K562 (cell line): ENCODE measurements around the gene TRIM34. TPM values are rescaled to one million over a fixed set of nuclear protein-coding genes. Genes with fewer than 3 reads are reported as not detected.

ENCODE experiments used
- ARID2 ChIP-seq: fragments of 450-650 bp; IDR thresholded peaks from 2 replicates; pipeline ENCODE4 v1.6.1; 2017; ENCODE audit warnings: antibody characterized with exemption, mild to moderate bottlenecking
- BRCA1 ChIP-seq, 2 experiments: fragments of 450-650 bp in 1 of 2; sonication (generic) in 1 of 2; formaldehyde crosslinking in 1 of 2; IDR thresholded peaks; 2 replicates each; pipeline versions ENCODE4 v1.5.0 to v1.6.1; 2017 to 2020; ENCODE audit warnings: mild to moderate bottlenecking in 1 of 2, missing genetic modification reagents in 1 of 2
- CEBPG ChIP-seq, 3 experiments: fragments of 200-800 bp in 1 of 3; sonication (Bioruptor generic) in 1 of 3; sonication (generic) in 1 of 3; formaldehyde crosslinking in 1 of 3; IDR thresholded peaks in 2 of 3; conservative IDR thresholded peaks in 1 of 3; 2 replicates each; pipeline versions ENCODE4 v1.6.1 to v1.8.0; 2016 to 2022; ENCODE audit warnings: missing compliant biosample characterization in 2 of 3, missing genetic modification characterization in 2 of 3, mild to moderate bottlenecking in 1 of 3, missing genetic modification reagents in 1 of 3
- CHD1 ChIP-seq: fragments of 200-600 bp; sonication (generic); IDR thresholded peaks from one replicate; pipeline ENCODE4 v1.6.1; 2012; ENCODE audit warnings: mild to moderate bottlenecking, moderate library complexity, low read length, inconsistent platforms
- COPS2 ChIP-seq: fragments of 450-650 bp; conservative IDR thresholded peaks from 2 replicates; pipeline ENCODE4 v1.6.1; 2016; ENCODE audit warnings: mild to moderate bottlenecking, moderate library complexity
- EHMT2 ChIP-seq: fragments of 450-650 bp; IDR thresholded peaks from 2 replicates; pipeline ENCODE4 v1.6.1; 2018; ENCODE audit warnings: antibody characterized with exemption
- ELF2 ChIP-seq: fragments of 250-450 bp; sonication (Bioruptor Pico); IDR thresholded peaks from 2 replicates; pipeline ENCODE4 v1.5.0; 2021; ENCODE audit warnings: mild to moderate bottlenecking
- EP400 ChIP-seq: fragments of 450-650 bp; IDR thresholded peaks from 2 replicates; pipeline ENCODE4 v1.6.1; 2017; ENCODE audit warnings: antibody characterized with exemption, mild to moderate bottlenecking, moderate library complexity
- ETV6 ChIP-seq, 3 experiments: fragments of 150-350 bp in 1 of 3; sonication (generic) in 1 of 3; formaldehyde crosslinking in 1 of 3; IDR thresholded peaks; 2 replicates each; pipeline versions ENCODE4 v1.6.1 to v1.8.0; 2014 to 2022; ENCODE audit warnings: borderline replicate concordance in 2 of 3, low read depth in 2 of 3, antibody characterized with exemption in 1 of 3, low read length in 1 of 3, mild to moderate bottlenecking in 1 of 3, missing genetic modification reagents in 1 of 3
- FOXA1 ChIP-seq: fragments of 450-650 bp; IDR thresholded peaks from 2 replicates; pipeline ENCODE4 v1.6.1; 2016; ENCODE audit warnings: mild to moderate bottlenecking, borderline replicate concordance
- GABPA ChIP-seq: fragments of 200-800 bp; sonication (Bioruptor generic); conservative IDR thresholded peaks from 2 replicates; pipeline ENCODE4 v1.6.1; 2016; ENCODE audit warnings: low read depth, missing genetic modification characterization, missing compliant biosample characterization
- HNRNPK ChIP-seq: fragments of 200-400 bp; formaldehyde crosslinking; IDR thresholded peaks from one replicate; pipeline ENCODE4 v1.6.1; 2018; ENCODE audit warnings: mild to moderate bottlenecking, low read depth, low read length; ENCODE audit not compliant: poor library complexity, severe bottlenecking
- KAT7 ChIP-seq: sonication (generic); formaldehyde crosslinking; IDR thresholded peaks from 2 replicates; pipeline ENCODE4 v1.8.0; 2022; ENCODE audit warnings: missing genetic modification reagents, mild to moderate bottlenecking, borderline replicate concordance
- KAT8 ChIP-seq: fragments of 450-650 bp; IDR thresholded peaks from 2 replicates; pipeline ENCODE4 v1.6.1; 2016; ENCODE audit warnings: low read depth, mild to moderate bottlenecking
- MXI1 ChIP-seq: IDR thresholded peaks from 2 replicates; pipeline ENCODE4 v1.6.1; 2011; ENCODE audit warnings: low read depth, mild to moderate bottlenecking, improper control_type of control experiment, low read length
- NR3C1 ChIP-seq: sonication (generic); formaldehyde crosslinking; IDR thresholded peaks from 2 replicates; pipeline ENCODE4 v1.8.1; 2022; ENCODE audit warnings: missing genetic modification reagents
- PCBP2 ChIP-seq: fragments of 200-400 bp; formaldehyde crosslinking; IDR thresholded peaks from 2 replicates; pipeline ENCODE4 v1.6.1; 2018; ENCODE audit warnings: low read length, low read depth, mild to moderate bottlenecking, moderate library complexity; ENCODE audit not compliant: poor library complexity, severe bottlenecking
- PHF20 ChIP-seq: fragments of 450-650 bp; IDR thresholded peaks from 2 replicates; pipeline ENCODE4 v1.6.1; 2018; ENCODE audit not compliant: partially characterized antibody
- RBM22 ChIP-seq: fragments of 200-400 bp; formaldehyde crosslinking; IDR thresholded peaks from 2 replicates; pipeline ENCODE4 v1.6.1; 2018; ENCODE audit warnings: low read length, low read depth; ENCODE audit not compliant: poor library complexity, severe bottlenecking
- SAFB ChIP-seq: fragments of 200-400 bp; formaldehyde crosslinking; IDR thresholded peaks from 2 replicates; pipeline ENCODE4 v1.6.1; 2017; ENCODE audit warnings: low read depth, low read length, borderline replicate concordance
- SNRNP70 ChIP-seq: fragments of 200-400 bp; formaldehyde crosslinking; optimal IDR thresholded peaks from 2 replicates; pipeline ENCODE3; 2017; ENCODE audit warnings: low read depth, low read length
- STAT5A ChIP-seq: IDR thresholded peaks from 2 replicates; pipeline ENCODE4 v1.6.1; 2012; ENCODE audit warnings: low read length, inconsistent platforms, borderline replicate concordance
- ZNF143 ChIP-seq: sonication (generic); formaldehyde crosslinking; IDR thresholded peaks from 2 replicates; pipeline ENCODE4 v1.9.0; 2022; ENCODE audit warnings: mild to moderate bottlenecking, missing genetic modification reagents
- ZNF232 ChIP-seq: sonication (generic); formaldehyde crosslinking; IDR thresholded peaks from 2 replicates; pipeline ENCODE4 v1.8.0; 2022; ENCODE audit warnings: mild to moderate bottlenecking, missing genetic modification reagents
- ZSCAN32 ChIP-seq: fragments of 450-650 bp; formaldehyde crosslinking; IDR thresholded peaks from 2 replicates; pipeline ENCODE4 v1.4.0; 2020; ENCODE audit warnings: mild to moderate bottlenecking, moderate library complexity
- polyA plus RNA-seq, 8 experiments: library from polyadenylated mRNA; depleted of rRNA in 4 of 8; stranded (reverse) in 5 of 8; unstranded in 3 of 8; fragments of >200 nt; fragmentation: Nextera tagmentation in 2 of 8; fragmentation: Illumina TruSeq in 1 of 8; extraction: Ambion mirVana in 2 of 8; extraction: Trizol in 1 of 8; gene quantifications; 2 replicates each; pipeline versions ENCODE4 v1.2.1 to v1.2.3, GENCODE V29; 2011 to 2014; ENCODE audit warnings: inconsistent platforms in 1 of 8, missing spikeins in 1 of 8
- total RNA-seq, 7 experiments: library from RNA; depleted of rRNA in 6 of 7; stranded (reverse); fragments of >200 nt in 6 of 7; fragmentation: Illumina TruSeq in 2 of 7; extraction: Trizol in 2 of 7; gene quantifications; 2 replicates each; pipeline versions ENCODE4 v1.2.1 to v1.2.3, GENCODE V29; 2011 to 2021; ENCODE audit warnings: low replicate concordance in 1 of 7
- TF ChIP-seq, protein P1 (sequence below): sonication (generic); formaldehyde crosslinking; IDR thresholded peaks from 2 replicates; pipeline ENCODE4 v1.8.1; 2022; ENCODE audit warnings: missing genetic modification reagents
- TF ChIP-seq, protein P2 (sequence below): fragments of 450-650 bp; IDR thresholded peaks from 2 replicates; pipeline ENCODE4 v1.6.1; 2014; ENCODE audit warnings: low read depth, mild to moderate bottlenecking, moderate library complexity, borderline replicate concordance

TRIM34 gene
- total and polyA plus RNA-seq, 9 of the 15 experiments (the other 6 are each of a cell fraction or from before 2014, with no cell fraction given), result 0.31 to 2.9 (median 1.3) TPM

DNA sequence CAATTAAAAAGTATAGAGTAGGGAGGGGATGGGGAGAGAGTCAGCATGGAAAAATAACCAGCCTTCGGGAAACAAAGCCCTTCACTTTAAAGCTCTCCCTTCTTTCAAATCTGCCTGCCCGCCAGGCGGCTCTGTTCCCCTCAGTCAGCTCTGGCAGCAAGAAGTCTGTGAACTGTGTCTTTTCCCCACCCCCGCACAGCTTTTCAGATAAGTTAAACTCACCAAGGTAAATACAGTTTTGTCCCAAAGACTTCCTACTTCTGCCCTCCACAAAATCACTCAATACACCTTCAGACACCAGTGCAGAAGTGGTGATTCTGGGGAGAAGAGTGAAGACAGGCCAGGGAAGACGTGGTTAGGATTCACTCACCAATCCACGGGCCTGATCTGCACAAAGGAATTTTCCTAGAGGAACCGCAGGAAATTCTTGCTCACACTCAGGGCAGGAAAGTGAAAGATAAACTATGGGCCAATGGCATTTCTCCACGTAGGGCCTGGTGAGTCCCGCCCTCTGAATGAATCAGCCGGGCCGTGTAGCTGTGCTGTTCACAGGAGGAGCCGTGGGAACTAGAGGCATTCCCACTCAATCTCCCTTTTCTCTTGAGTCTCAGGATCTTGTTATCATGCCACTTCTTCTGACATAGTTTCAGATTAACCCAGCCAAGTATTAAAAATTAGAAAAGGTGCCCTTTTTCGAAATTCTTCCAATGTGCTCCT is 60.0 kb downstream of the TRIM34 start, which contains the start of gene TRIM5 (continued):
- no peak for TF ChIP-seq HNRNPK
- TF ChIP-seq MXI1, result no peak
- no peak for TF ChIP-seq RBM22
- TF ChIP-seq CEBPG (CRISPR knock-in tag; IDR thresholded peaks at IDR 0.05), result no peak
- no peak; a peak in 1 of 4 replicates for TF ChIP-seq CEBPG (tag; conservative IDR thresholded peaks at IDR 0.05 in 1 of 2, IDR thresholded peaks at IDR 0.05 in 1 of 2)
- no peak for TF ChIP-seq NR3C1
- TF ChIP-seq EHMT2, result no peak
- TF ChIP-seq FOXA1, result no peak
- TF ChIP-seq BRCA1 (IDR thresholded peaks at IDR 0.05), result no peak
- TF ChIP-seq BRCA1 (CRISPR knock-in tag; IDR thresholded peaks at IDR 0.05), result no peak
- no peak for TF ChIP-seq CHD1
- TF ChIP-seq, protein P1, sequence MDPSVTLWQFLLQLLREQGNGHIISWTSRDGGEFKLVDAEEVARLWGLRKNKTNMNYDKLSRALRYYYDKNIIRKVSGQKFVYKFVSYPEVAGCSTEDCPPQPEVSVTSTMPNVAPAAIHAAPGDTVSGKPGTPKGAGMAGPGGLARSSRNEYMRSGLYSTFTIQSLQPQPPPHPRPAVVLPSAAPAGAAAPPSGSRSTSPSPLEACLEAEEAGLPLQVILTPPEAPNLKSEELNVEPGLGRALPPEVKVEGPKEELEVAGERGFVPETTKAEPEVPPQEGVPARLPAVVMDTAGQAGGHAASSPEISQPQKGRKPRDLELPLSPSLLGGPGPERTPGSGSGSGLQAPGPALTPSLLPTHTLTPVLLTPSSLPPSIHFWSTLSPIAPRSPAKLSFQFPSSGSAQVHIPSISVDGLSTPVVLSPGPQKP (CRISPR knock-in tag), result no peak
- no peak for TF ChIP-seq ETV6 (IDR thresholded peaks at IDR 0.05; ENCODE audit: borderline replicate concordance in 1 of 2, low read depth in 2 of 2, low read length in 1 of 2)
- TF ChIP-seq ETV6 (CRISPR knock-in tag; IDR thresholded peaks at IDR 0.05; ENCODE audit: borderline replicate concordance), result no peak
- TF ChIP-seq ELF2, result no peak
- no peak for TF ChIP-seq ZNF143 (CRISPR knock-in tag)
- TF ChIP-seq KAT7 (CRISPR knock-in tag), result no peak
- peak; percentile 14; the same call in 1 of the 2 replicates for TF ChIP-seq STAT5A
- TF ChIP-seq PCBP2, result no peak
- TF ChIP-seq ARID2, result no peak
- TF ChIP-seq, protein P2, sequence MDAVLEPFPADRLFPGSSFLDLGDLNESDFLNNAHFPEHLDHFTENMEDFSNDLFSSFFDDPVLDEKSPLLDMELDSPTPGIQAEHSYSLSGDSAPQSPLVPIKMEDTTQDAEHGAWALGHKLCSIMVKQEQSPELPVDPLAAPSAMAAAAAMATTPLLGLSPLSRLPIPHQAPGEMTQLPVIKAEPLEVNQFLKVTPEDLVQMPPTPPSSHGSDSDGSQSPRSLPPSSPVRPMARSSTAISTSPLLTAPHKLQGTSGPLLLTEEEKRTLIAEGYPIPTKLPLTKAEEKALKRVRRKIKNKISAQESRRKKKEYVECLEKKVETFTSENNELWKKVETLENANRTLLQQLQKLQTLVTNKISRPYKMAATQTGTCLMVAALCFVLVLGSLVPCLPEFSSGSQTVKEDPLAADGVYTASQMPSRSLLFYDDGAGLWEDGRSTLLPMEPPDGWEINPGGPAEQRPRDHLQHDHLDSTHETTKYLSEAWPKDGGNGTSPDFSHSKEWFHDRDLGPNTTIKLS, result 0 out of 2 replicates have a peak, but pooled peaks have one; percentile 53
- TF ChIP-seq ZNF232 (CRISPR knock-in tag), result no peak
- TF ChIP-seq KAT8, result no peak
- no peak for TF ChIP-seq PHF20
- 0 out of 2 replicates have a peak, but pooled peaks have one; percentile 27 for TF ChIP-seq GABPA (tag)
- no peak for TF ChIP-seq ZSCAN32 (CRISPR knock-in tag)
- no peak for TF ChIP-seq SNRNP70
- TF ChIP-seq EP400, result peak; percentile 77
- no peak for TF ChIP-seq SAFB
- no peak for TF ChIP-seq COPS2
